ENCODE data around the gene FAM209A.
"Not testable (repeated sequence)": the region's sequence is repeated elsewhere in the genome, so short reads cannot be mapped to it uniquely, and the experiment has no call there.

Gene FAM209A

DNA sequence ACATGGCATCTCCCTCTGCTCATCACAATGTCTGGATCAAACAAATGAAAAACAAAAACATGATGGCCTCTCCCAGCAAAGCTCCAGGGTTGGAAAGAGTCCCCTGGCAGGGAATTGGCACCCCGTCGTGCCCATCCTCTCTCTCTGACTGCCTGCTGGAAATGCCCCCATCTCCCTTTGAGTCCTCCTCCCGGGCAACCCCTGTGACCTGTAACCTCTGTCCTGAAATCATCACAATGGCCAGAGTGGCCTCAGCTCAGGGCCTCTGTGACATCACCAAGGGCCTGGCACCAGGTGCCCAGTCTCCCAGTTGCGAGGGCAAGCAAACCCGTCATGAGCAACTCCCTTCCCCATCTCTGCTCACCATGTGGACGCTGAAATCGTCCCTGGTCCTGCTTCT is at the start of gene FAM209A:
Gene FAM209A (plus strand): TSS at position 301 of the 400 bp plus-strand sequence. CDS start 65 bp downstream, at position 366.
- in situ Hi-C loops (cut with MboI; ENCODE audit: low sequenced_read_pairs); H3K36me3 ChIP-seq (replicated peaks); H3K9me3 ChIP-seq; H3K27me3 ChIP-seq (ENCODE audit: low read depth); H3K4me1 ChIP-seq; DNase-seq (ENCODE audit: low spot score in 2 of 2); H3K4me3 ChIP-seq: not testable (repeated sequence)

GRCh38 chr20:56483970-56484369 is 40.6 kb upstream of the FAM209A start:
- Histone ChIP-seq H3K36me3 (replicated peaks) (peaks cover 56% of the 10 kb centered on the region), H3K9me3 (no peaks in the 10 kb centered on the region), H3K27me3 (ENCODE audit: low read depth) (no peaks in the 10 kb centered on the region), H3K4me1 (no peaks in the 10 kb centered on the region), H3K4me3 (no peak overlapping the region)
- DNase-seq (ENCODE audit: low spot score in 2 of 2): no peak
- in situ Hi-C loops (cut with MboI; ENCODE audit: low sequenced_read_pairs): no loop called here

- H3K27me3 ChIP-seq (ENCODE audit: low read depth): no peaks in the 10 kb centered on the region
- H3K36me3 ChIP-seq (replicated peaks): peaks cover 35% of the 10 kb centered on the region
- in situ Hi-C loops (cut with MboI; ENCODE audit: low sequenced_read_pairs): no loop called here
- DNase-seq (ENCODE audit: low spot score in 2 of 2): no peak
- no peak overlapping the region for H3K4me3 ChIP-seq
- H3K9me3 ChIP-seq: no peaks in the 10 kb centered on the region
- H3K4me1 ChIP-seq: no peaks in the 10 kb centered on the region
Measured at GRCh38 chr20:56487216-56487615, 37.3 kb upstream of the FAM209A start.

- DNase-seq (ENCODE audit: low spot score in 2 of 2): no peak
- peaks cover 27% of the 10 kb centered on the region for H3K36me3 ChIP-seq (replicated peaks)
- in situ Hi-C loops (cut with MboI; ENCODE audit: low sequenced_read_pairs): no loop called here
Measured at GRCh38 chr20:56488566-56488965, 36.0 kb upstream of the FAM209A start.

DNA sequence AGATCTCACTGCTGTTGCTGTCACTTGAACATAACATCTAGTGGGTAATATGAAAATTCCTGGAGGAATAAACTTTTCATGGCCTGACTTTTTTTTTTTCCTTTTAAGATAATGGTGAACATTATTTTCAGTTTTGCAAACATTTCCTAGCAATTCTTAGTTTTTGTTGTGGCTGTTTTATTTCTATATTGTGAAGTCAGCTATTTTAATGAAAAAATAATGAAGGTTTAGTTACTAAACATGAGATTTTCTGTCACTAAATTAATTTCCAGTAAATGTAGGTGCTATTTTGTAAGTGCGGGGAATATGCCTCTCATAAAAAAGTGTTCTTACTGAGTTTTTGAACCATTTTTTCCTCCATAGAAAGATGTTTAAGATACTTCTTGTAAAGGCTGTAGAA is 23.4 kb upstream of the FAM209A start:
- H3K36me3 ChIP-seq (replicated peaks): peaks cover 4% of the 10 kb centered on the region; the same call in 1 of the 2 replicates
- no peak for DNase-seq (ENCODE audit: low spot score in 2 of 2)
- no peaks in the 10 kb centered on the region for H3K4me1 ChIP-seq
- H3K27me3 ChIP-seq (ENCODE audit: low read depth): no peaks in the 10 kb centered on the region
- H3K9me3 ChIP-seq: no peaks in the 10 kb centered on the region
- no peak overlapping the region for H3K4me3 ChIP-seq
- in situ Hi-C loops (cut with MboI; ENCODE audit: low sequenced_read_pairs): no loop called here

More at GRCh38 chr20:56488566-56488965, 36.0 kb upstream of the FAM209A start:
- no peak overlapping the region for H3K4me3 ChIP-seq
- no peaks in the 10 kb centered on the region for H3K4me1 ChIP-seq
- H3K27me3 ChIP-seq (ENCODE audit: low read depth): no peaks in the 10 kb centered on the region
- H3K9me3 ChIP-seq: no peaks in the 10 kb centered on the region

DNA sequence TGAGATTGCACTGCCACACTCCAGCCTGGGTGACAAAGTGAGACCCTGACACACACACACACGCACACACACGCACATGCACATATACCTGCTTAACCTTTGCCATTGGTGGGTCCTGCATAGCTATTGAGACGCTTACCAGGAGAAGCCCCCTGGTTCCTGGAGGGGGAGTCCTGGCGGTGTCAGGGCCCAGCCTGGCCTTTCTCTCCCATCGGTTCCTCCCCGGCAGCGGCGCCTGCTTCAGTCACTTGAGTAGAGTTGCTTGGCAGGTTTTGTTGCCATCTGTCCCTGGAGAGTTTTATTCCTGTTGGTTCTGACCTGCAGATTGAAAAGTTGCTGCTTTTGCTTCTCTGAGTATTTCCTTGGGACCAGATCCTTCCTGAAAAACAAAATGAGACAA is 20.6 kb upstream of the FAM209A start:
- H3K4me1 ChIP-seq: no peaks in the 10 kb centered on the region
- H3K4me3 ChIP-seq: no peak overlapping the region
- no peaks in the 10 kb centered on the region for H3K27me3 ChIP-seq (ENCODE audit: low read depth)
- in situ Hi-C loops (cut with MboI; ENCODE audit: low sequenced_read_pairs): no loop called here
- no peaks in the 10 kb centered on the region for H3K9me3 ChIP-seq
- DNase-seq (ENCODE audit: low spot score in 2 of 2): no peak
- no peaks in the 10 kb centered on the region for H3K36me3 ChIP-seq (replicated peaks)

GRCh38 chr20:56504373-56505005 is 20.1 kb upstream of the FAM209A start:
- Histone ChIP-seq H3K27me3 (ENCODE audit: low read depth) (no peaks in the 10 kb centered on the region), H3K36me3 (replicated peaks) (no peaks in the 10 kb centered on the region), H3K9me3 (no peaks in the 10 kb centered on the region), H3K4me1 (no peaks in the 10 kb centered on the region), H3K4me3 (no peak overlapping the region)
- in situ Hi-C loops (cut with MboI; ENCODE audit: low sequenced_read_pairs): no loop called here
- peak in 1 of 2 experiments; percentile 48 for DNase-seq (ENCODE audit: low spot score in 2 of 2)

DNA sequence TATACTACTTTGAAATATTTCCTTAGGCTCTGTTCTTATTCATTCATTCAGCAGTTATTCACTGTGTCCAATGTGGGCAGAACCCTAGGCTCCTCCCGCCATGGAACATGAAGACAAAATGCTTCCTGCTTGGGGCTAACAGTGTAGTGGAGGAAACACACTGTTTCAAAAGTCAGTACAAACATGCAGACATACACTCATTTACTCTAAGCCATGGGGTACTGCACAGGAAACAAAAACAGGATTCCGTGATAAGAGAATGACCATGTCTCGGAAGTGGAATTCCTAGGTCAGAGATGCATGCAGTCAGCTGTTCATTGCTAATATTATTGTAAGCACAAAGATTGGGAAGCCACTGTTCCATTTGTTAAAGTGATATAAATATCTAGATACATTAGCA is 18.4 kb upstream of the FAM209A start:
- Histone ChIP-seq H3K4me1 (no peaks in the 10 kb centered on the region), H3K36me3 (replicated peaks) (no peaks in the 10 kb centered on the region), H3K4me3 (no peak overlapping the region), H3K27me3 (ENCODE audit: low read depth) (no peaks in the 10 kb centered on the region), H3K9me3 (no peaks in the 10 kb centered on the region)
- in situ Hi-C loops (cut with MboI; ENCODE audit: low sequenced_read_pairs): no loop called here
- DNase-seq (ENCODE audit: low spot score in 2 of 2): no peak

DNA sequence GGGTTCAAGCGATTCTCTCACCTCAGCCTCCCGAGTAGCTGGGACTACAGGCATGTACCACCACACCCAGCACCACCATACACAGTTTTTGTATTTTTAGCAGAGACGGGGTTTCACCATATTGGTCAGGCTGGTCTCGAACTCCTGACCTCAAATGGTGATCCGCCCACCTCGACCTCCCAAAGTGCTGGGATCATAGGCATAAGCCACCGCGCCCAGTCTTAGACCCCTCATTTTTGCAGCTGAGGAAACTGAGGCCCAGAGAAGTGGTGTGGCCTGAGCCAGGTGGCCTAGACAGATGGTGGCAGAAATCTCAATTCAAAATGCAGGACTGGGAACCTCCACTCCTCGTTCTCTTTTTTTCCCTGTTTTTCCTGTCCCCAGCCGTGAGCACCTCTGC is 12.6 kb upstream of the FAM209A start:
- Histone ChIP-seq H3K4me1 (no peaks in the 10 kb centered on the region), H3K36me3 (replicated peaks) (peaks cover 5% of the 10 kb centered on the region), H3K27me3 (ENCODE audit: low read depth) (no peaks in the 10 kb centered on the region), H3K9me3 (no peaks in the 10 kb centered on the region), H3K4me3 (no peak overlapping the region)
- in situ Hi-C loops (cut with MboI; ENCODE audit: low sequenced_read_pairs): no loop called here
- no peak for DNase-seq (ENCODE audit: low spot score in 2 of 2)

DNA sequence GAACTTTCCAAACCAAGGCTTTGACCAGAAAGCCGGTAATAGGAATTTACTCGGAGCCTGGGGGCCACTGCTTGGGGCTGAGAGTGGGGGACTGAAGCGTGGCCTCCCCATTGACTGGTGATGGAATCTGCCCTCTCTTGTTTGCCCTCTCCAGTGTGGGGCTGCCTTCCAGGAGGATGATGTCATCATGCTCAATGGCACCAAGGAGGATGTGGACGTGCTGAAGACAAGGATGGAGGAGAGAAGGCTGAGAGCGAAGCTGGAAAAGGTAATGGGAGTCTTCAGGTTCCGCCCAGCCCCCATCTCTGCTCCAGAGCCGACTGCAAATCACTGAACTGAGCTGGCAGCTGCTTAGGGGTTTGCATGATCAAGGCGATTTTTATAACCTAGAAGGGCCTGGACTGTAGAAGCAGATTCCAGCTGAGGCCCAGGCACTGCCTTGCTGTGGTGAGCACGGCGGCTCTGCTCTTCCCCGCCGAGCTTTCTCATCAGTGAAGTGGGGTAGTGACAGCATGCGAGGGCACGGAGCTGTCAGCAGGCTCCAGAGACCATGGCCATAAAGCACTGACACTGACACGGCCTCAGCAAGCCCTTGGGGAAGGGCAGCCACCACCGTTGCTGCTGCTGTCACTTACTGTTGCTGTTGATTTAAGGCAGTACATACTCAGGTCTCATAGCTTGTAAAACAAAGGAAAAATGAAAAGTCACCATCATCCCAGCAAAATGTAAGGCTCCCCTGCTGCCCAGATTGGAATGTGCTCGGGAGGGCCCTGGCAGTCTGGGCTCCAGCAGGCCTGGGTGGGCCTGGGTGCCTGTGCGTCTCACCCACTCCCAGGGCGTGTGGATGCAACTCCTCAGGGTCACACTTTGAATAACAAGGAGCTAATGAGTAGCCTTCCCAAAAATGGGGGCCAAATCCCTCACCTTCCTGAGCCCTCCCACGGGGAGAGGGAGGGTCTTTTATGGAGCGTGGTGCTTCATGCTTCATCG is 11.1 kb upstream of the FAM209A start:
- Histone ChIP-seq H3K36me3 (replicated peaks) (peaks cover 10% of the 10 kb centered on the region), H3K27me3 (ENCODE audit: low read depth) (no peaks in the 10 kb centered on the region), H3K4me3 (no peak overlapping the region), H3K4me1 (no peaks in the 10 kb centered on the region), H3K9me3 (no peaks in the 10 kb centered on the region)
- in situ Hi-C loops (cut with MboI; ENCODE audit: low sequenced_read_pairs): no loop called here
- DNase-seq (ENCODE audit: low spot score in 2 of 2): no peak

DNA sequence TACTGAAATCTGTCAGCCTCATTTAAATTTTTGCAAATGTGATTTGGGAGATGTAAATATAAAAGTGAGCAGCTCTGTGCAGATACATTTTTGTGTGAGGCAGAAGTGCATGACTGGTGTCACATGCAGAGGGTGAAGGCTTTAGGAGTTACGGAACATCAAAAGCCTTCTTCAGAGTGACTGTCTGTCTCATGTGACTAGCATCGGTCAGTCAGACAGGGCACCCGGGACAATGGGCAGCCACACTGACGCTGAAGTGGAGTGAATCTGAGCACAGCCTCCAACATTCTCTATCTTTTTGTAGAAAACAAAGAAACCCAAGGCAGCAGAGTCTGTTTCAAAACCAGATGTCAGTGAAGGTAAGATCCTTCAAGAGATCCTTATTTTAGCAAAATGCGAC is 7.9 kb upstream of the FAM209A start:
- Histone ChIP-seq H3K4me3 (no peak overlapping the region), H3K4me1 (no peaks in the 10 kb centered on the region), H3K9me3 (no peaks in the 10 kb centered on the region), H3K36me3 (replicated peaks) (peaks cover 24% of the 10 kb centered on the region), H3K27me3 (ENCODE audit: low read depth) (no peaks in the 10 kb centered on the region)
- no peak for DNase-seq (ENCODE audit: low spot score in 2 of 2)
- in situ Hi-C loops (cut with MboI; ENCODE audit: low sequenced_read_pairs): no loop called here

DNA sequence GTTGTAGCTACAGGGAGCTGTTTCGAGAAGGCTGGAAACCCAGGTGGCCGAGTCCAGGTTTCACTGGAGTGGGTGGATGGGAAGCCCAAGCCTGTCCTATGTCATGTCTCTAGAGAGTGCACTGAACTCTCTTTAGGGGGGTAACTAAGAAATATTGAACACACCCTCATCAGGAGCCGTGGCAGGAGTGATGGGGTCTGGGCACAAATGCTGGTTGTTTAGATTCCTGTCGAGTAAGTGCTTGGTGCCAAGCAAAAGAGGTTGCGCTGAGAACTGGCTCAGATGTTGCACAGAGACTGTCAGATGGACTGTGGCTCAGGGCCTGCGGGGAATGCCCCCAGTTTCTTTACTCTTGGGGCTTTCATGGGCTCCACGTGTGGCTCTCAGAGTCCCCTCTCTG is 7.3 kb upstream of the FAM209A start:
- Histone ChIP-seq H3K9me3 (no peaks in the 10 kb centered on the region), H3K4me3 (no peak overlapping the region), H3K36me3 (replicated peaks) (peaks cover 24% of the 10 kb centered on the region), H3K4me1 (no peaks in the 10 kb centered on the region), H3K27me3 (ENCODE audit: low read depth) (no peaks in the 10 kb centered on the region)
- no peak for DNase-seq (ENCODE audit: low spot score in 2 of 2)
- in situ Hi-C loops (cut with MboI; ENCODE audit: low sequenced_read_pairs): no loop called here

GRCh38 chr20:56517641-56518040 is 6.9 kb upstream of the FAM209A start:
- DNase-seq (ENCODE audit: low spot score in 2 of 2): no peak
- peaks cover 24% of the 10 kb centered on the region for H3K36me3 ChIP-seq (replicated peaks)
- H3K4me3 ChIP-seq: no peak overlapping the region
- no peaks in the 10 kb centered on the region for H3K4me1 ChIP-seq
- H3K27me3 ChIP-seq (ENCODE audit: low read depth): no peaks in the 10 kb centered on the region
- no peaks in the 10 kb centered on the region for H3K9me3 ChIP-seq
- in situ Hi-C loops (cut with MboI; ENCODE audit: low sequenced_read_pairs): no loop called here

GRCh38 chr20:56518126-56518525 is 6.4 kb upstream of the FAM209A start:
- H3K36me3 ChIP-seq (replicated peaks): peaks cover 24% of the 10 kb centered on the region
- H3K4me1 ChIP-seq: no peaks in the 10 kb centered on the region
- H3K27me3 ChIP-seq (ENCODE audit: low read depth): no peaks in the 10 kb centered on the region
- no peak for DNase-seq (ENCODE audit: low spot score in 2 of 2)
- no peak overlapping the region for H3K4me3 ChIP-seq
- no peaks in the 10 kb centered on the region for H3K9me3 ChIP-seq
- in situ Hi-C loops (cut with MboI; ENCODE audit: low sequenced_read_pairs): no loop called here

All from HAP-1 (cell line).